Panc1 (cell line): Measurements from ENCODE around the gene PARP4. TPM values are rescaled to one million over a fixed set of nuclear protein-coding genes. Genes with fewer than 3 reads are reported as not detected.

ENCODE experiments used
- ATAC-seq: fragments of 200-7000 bp; cut with Tn5 transposase; 2 replicates; pipeline ENCODE4 v1.9.1; 2020; ENCODE audit warnings: mild to moderate bottlenecking, moderate library complexity
- BruUV-seq: library from RNA; stranded (reverse); fragments of 400-500 nt; replicated peaks from 2 replicates; lab custom pipeline; 2021; lab: Mats Ljungman, UMichigan
- CTCF ChIA-PET: fragments of 300-600 bp; sonication (Branson Sonifier 250); formaldehyde crosslinking; loops from one replicate; lab custom pipeline; 2022; ENCODE audit warnings: antibody characterized with exemption; lab: Charles Lee
- POLR2A ChIA-PET: fragments of 300-600 bp; sonication (Branson Sonifier 250); formaldehyde crosslinking; loops from one replicate; lab custom pipeline; 2022; ENCODE audit warnings: antibody characterized with exemption; lab: Charles Lee
- DNase-seq: peaks from one replicate; pipeline ENCODE4 v3.0.0-alpha.2; 2010; ENCODE audit warnings: low read depth, low spot score
- H3K27ac ChIP-seq: 2 replicates; pipeline ENCODE4 v1.5.1; 2011; ENCODE audit warnings: mild to moderate bottlenecking, low read length, inconsistent platforms
- H3K27me3 ChIP-seq: fragments of 200-500 bp; sonication (Bioruptor generic); 2 replicates; pipeline ENCODE4 v1.6.0; 2014; ENCODE audit warnings: low read length, inconsistent platforms; ENCODE audit not compliant: control insufficient read depth, insufficient read depth
- H3K36me3 ChIP-seq: fragments of 200-500 bp; sonication (Bioruptor generic); 2 replicates; pipeline ENCODE4 v1.5.1; 2014; ENCODE audit warnings: inconsistent platforms, mild to moderate bottlenecking, low read length, moderate library complexity; ENCODE audit not compliant: control insufficient read depth, insufficient read depth
- H3K4me1 ChIP-seq: 2 replicates; pipeline ENCODE4 v1.5.1; 2011; ENCODE audit warnings: inconsistent platforms, mild to moderate bottlenecking, low read length, moderate library complexity; ENCODE audit not compliant: control insufficient read depth, insufficient read depth
- H3K4me3 ChIP-seq, 2 experiments: 2 replicates each; pipeline ENCODE4 v1.5.1; 2011 to 2012; ENCODE audit warnings: low read depth in 2 of 2, low read length in 2 of 2, mild to moderate bottlenecking in 2 of 2, inconsistent platforms in 1 of 2, moderate library complexity in 1 of 2
- H3K9me3 ChIP-seq: fragments of 200-500 bp; sonication (Bioruptor generic); 2 replicates; pipeline ENCODE4 v1.5.1; 2014; ENCODE audit warnings: low read depth, mild to moderate bottlenecking, inconsistent platforms, low read length, moderate library complexity; ENCODE audit not compliant: control insufficient read depth, insufficient read depth
- POLR2AphosphoS5 ChIP-seq: IDR thresholded peaks from 2 replicates; pipeline ENCODE4 v1.6.1; 2012; ENCODE audit warnings: mild to moderate bottlenecking, low read depth, low read length, moderate library complexity
- SIN3A ChIP-seq: IDR thresholded peaks from 2 replicates; pipeline ENCODE4 v1.6.1; 2012; ENCODE audit warnings: low read depth, mild to moderate bottlenecking, low read length, moderate library complexity, borderline replicate concordance; ENCODE audit not compliant: insufficient read depth
- TCF7L2 ChIP-seq: IDR thresholded peaks from 2 replicates; pipeline ENCODE4 v1.6.1; 2011; ENCODE audit warnings: mild to moderate bottlenecking, low read depth, low read length, inconsistent platforms
- in situ Hi-C: cut with HindIII; loops from 2 replicates; pipeline ENCODE4 v1.10.0; 2016; ENCODE audit warnings: low sequenced_read_pairs, low pct_unique_long_range_greater_than_20kb
- intact Hi-C: fragments of 100-400 bp; cut with micrococcal nuclease; formaldehyde crosslinking; loops from one replicate; pipeline ENCODE4 v1.10.0; 2022; ENCODE audit not compliant: unreplicated experiment
- total RNA-seq: library from RNA; stranded (reverse); gene quantifications from one replicate; pipeline ENCODE4 v1.2.1, GENCODE V29; 2021; ENCODE audit not compliant: unreplicated experiment
- TF ChIP-seq, protein P1 (sequence below), 2 experiments: IDR thresholded peaks; 2 replicates each; pipeline ENCODE4 v1.6.1; 2011 to 2012; ENCODE audit warnings: low read depth in 2 of 2, control low read depth in 1 of 2, low read length in 1 of 2, mild to moderate bottlenecking in 1 of 2, moderate library complexity in 1 of 2; ENCODE audit not compliant: insufficient read depth in 1 of 2
- TF ChIP-seq, protein P2 (sequence below): fragments of 450-650 bp; IDR thresholded peaks from 2 replicates; pipeline ENCODE4 v1.5.1; 2017; ENCODE audit warnings: mild to moderate bottlenecking

Gene PARP4
- total RNA-seq, 1 experiment from 2014 or later: 44.0 TPM

DNA sequence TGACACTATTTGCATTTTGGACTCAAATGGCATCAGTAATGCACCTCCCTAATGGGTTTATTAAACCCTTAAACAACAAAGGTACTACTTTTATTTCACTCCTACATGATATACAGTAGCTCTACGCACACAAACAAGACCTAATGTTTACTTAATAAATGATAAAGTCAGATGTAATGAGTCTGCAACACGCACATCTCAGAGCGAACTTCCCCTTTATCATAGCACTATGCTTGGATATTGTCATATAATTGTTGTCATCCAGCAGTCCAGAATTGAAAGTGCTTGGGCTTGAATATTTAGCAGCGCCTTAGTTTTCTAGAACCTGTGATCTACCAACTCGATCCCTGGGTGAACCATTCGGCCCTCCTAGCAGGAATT, 772 bp downstream of the PARP4 start:
- intact Hi-C loops (no loop called here), in situ Hi-C loops (no loop called here)
- no peaks in the 10 kb centered on the region for H3K27me3 ChIP-seq
- BruUV-seq: no TSS peak
- TF ChIP-seq SIN3A: no peak
- no peaks in the 10 kb centered on the region; the same call in 1 of the 2 replicates for H3K4me1 ChIP-seq
- peak overlapping the region; percentile 93 for H3K27ac ChIP-seq
- POLR2A ChIA-PET: no interaction called here
- peak overlapping the region; percentile 69 to 79 for H3K4me3 ChIP-seq
- CTCF ChIA-PET: no interaction called here
- peak; percentile 64 for DNase-seq
- no peak; the same call in 1 of the 2 replicates for ATAC-seq
- H3K36me3 ChIP-seq: peaks cover 5% of the 10 kb centered on the region
- H3K9me3 ChIP-seq: no peaks in the 10 kb centered on the region

DNA sequence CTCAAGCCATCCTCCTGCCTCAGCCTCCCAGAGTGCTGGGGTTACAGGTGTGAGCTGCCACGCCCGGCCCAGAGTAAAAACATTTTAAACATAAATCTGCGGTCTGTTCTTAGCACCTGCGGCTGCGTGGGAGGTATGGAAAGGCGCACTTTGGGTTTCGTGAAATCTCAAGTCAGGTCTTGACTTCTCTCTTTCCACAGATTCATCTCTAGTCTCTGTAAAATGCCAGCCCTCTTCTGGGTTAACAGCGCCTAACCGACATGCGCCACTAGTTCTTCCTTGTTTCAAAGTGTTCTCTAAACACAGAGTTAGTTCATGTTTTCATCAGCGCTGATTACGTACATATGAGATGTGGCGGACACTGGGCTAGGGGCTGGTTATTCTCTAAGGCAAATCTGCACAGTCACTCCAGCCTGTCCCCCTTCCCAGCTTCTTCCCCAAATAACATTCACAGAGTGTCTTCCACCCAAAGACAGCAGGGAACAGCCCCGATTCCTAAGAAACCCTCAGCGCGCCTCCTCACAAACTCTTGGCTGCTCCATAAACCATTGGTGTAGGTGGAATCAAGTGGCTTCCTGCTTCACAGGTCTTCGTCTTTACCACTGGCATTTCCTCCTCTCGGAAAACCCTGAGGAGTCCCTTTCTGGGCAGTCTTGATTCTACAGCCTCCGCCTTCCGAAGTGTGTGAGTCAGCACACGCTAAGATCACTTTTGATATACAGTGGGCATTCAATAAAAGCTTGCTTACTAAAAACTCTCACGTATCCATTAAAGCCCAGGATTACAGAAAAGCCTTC, 1.4 kb downstream of the PARP4 start:
- in situ Hi-C loops (no loop called here), intact Hi-C loops (no loop called here)
- POLR2A ChIA-PET: no interaction called here

More for the DNA sequence above, 1.4 kb downstream of the PARP4 start:
- H3K4me3 ChIP-seq: peak overlapping the region; percentile 69 to 79
- TSS peak; percentile 83 for BruUV-seq
- ATAC-seq (peak; percentile 64), DNase-seq (no peak)
- peak overlapping the region; percentile 93 for H3K27ac ChIP-seq
- no peaks in the 10 kb centered on the region for H3K27me3 ChIP-seq
- H3K4me1 ChIP-seq: no peaks in the 10 kb centered on the region; the same call in 1 of the 2 replicates
- peaks cover 5% of the 10 kb centered on the region for H3K36me3 ChIP-seq
- CTCF ChIA-PET: no interaction called here
- H3K9me3 ChIP-seq: no peaks in the 10 kb centered on the region
- TF ChIP-seq, protein P1, sequence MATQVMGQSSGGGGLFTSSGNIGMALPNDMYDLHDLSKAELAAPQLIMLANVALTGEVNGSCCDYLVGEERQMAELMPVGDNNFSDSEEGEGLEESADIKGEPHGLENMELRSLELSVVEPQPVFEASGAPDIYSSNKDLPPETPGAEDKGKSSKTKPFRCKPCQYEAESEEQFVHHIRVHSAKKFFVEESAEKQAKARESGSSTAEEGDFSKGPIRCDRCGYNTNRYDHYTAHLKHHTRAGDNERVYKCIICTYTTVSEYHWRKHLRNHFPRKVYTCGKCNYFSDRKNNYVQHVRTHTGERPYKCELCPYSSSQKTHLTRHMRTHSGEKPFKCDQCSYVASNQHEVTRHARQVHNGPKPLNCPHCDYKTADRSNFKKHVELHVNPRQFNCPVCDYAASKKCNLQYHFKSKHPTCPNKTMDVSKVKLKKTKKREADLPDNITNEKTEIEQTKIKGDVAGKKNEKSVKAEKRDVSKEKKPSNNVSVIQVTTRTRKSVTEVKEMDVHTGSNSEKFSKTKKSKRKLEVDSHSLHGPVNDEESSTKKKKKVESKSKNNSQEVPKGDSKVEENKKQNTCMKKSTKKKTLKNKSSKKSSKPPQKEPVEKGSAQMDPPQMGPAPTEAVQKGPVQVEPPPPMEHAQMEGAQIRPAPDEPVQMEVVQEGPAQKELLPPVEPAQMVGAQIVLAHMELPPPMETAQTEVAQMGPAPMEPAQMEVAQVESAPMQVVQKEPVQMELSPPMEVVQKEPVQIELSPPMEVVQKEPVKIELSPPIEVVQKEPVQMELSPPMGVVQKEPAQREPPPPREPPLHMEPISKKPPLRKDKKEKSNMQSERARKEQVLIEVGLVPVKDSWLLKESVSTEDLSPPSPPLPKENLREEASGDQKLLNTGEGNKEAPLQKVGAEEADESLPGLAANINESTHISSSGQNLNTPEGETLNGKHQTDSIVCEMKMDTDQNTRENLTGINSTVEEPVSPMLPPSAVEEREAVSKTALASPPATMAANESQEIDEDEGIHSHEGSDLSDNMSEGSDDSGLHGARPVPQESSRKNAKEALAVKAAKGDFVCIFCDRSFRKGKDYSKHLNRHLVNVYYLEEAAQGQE (IDR thresholded peaks at IDR 0.05; ENCODE audit: insufficient read depth in 1 of 2, low read depth in 2 of 2, low read length in 1 of 2): no peak
- TF ChIP-seq, protein P2, sequence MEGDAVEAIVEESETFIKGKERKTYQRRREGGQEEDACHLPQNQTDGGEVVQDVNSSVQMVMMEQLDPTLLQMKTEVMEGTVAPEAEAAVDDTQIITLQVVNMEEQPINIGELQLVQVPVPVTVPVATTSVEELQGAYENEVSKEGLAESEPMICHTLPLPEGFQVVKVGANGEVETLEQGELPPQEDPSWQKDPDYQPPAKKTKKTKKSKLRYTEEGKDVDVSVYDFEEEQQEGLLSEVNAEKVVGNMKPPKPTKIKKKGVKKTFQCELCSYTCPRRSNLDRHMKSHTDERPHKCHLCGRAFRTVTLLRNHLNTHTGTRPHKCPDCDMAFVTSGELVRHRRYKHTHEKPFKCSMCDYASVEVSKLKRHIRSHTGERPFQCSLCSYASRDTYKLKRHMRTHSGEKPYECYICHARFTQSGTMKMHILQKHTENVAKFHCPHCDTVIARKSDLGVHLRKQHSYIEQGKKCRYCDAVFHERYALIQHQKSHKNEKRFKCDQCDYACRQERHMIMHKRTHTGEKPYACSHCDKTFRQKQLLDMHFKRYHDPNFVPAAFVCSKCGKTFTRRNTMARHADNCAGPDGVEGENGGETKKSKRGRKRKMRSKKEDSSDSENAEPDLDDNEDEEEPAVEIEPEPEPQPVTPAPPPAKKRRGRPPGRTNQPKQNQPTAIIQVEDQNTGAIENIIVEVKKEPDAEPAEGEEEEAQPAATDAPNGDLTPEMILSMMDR: no peak
- TF ChIP-seq POLR2AphosphoS5 (no peak), SIN3A (no peak), TCF7L2 (no peak)
